Natural killer cell treated with Interleukin-12 subunit alpha and Interleukin-12 subunit beta and Interleukin-15 and Interleukin-18, amount 100 ng/mL, for 72 hours (primary cell): Measurements from ENCODE around the gene RNF207. TPM values are rescaled to one million over a fixed set of nuclear protein-coding genes. Genes with fewer than 3 reads are reported as not detected.

ENCODE experiments used
- ATAC-seq, 2 donors: fragments of 150-1000 bp; cut with Tn5 transposase in 1 of 2; sonication (Bioruptor Pico), chemical (Tn5 transposase) in 1 of 2; 2 replicates each; pipeline ENCODE4 v1.10.0; 2021
- DNase-seq: peaks from one replicate; pipeline ENCODE4 v3.0.0; 2022; ENCODE audit warnings: low spot score
- H3K27ac Mint-ChIP-seq, 2 donors: 1 replicate in 1 of 2; 2 replicates in 1 of 2; pipeline ENCODE4 v1.8.0; 2022; ENCODE audit warnings: mixed read lengths in 2 of 2, mild to moderate bottlenecking in 1 of 2, moderate library complexity in 1 of 2
- H3K27me3 Mint-ChIP-seq, 2 donors: 1 replicate in 1 of 2; 2 replicates in 1 of 2; pipeline ENCODE4 v1.8.0; 2022; ENCODE audit warnings: mixed read lengths in 2 of 2
- H3K36me3 Mint-ChIP-seq: one replicate; pipeline ENCODE4 v1.8.0; 2022; ENCODE audit warnings: mixed read lengths
- H3K4me1 Mint-ChIP-seq, 2 donors: 1 replicate in 1 of 2; 2 replicates in 1 of 2; pipeline ENCODE4 v1.8.0; 2022; ENCODE audit warnings: low read depth in 2 of 2, mixed read lengths in 2 of 2, mild to moderate bottlenecking in 1 of 2
- H3K4me3 Mint-ChIP-seq: one replicate; pipeline ENCODE4 v1.8.0; 2022; ENCODE audit warnings: mixed read lengths
- H3K9me3 Mint-ChIP-seq: 2 replicates; pipeline ENCODE4 v1.8.0; 2022; ENCODE audit warnings: mixed read lengths
- total RNA-seq, 2 donors: library from RNA; stranded (reverse); gene quantifications; one replicate each; pipeline ENCODE4 v1.2.3, GENCODE V29; 2022

The RNF207 gene
- total RNA-seq, 2 donors from 2014 or later = 4.2 to 14.2 TPM

DNA sequence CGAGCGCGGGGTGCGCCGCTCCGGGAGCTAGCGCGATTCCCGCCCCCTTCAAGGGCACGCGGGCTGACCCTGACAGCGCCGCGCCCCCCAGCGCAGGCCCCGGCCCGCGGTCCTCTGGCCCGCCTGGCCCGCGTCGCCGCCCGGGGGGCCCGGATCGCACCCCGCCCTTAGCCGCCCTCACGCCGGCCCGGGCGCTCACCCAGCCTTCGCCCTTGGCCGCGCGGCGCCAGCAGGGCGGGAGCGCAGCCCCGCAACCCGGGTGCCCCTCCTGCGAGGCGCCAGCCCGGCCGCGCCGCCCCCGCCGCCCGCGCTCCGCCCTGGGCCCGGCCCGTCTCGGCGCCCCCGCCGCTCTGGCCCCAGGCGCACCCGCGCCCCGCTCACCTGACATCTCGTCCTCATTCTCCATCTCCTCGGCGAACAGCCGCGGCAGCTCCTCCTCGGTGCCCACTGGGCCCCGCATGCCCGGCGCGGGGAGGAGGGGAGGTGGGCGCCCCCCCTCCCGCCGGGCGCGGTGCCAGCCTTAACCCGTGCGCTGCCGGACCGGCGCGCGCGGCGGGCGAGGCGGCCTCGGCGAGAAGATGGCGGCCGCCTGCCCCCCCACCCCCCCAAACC, 26.2 kb upstream of the RNF207 start:
- H3K27me3 Mint-ChIP-seq = peaks cover 25 to 34% of the 10 kb centered on the region in 2 donors
- no peak overlapping the region for H3K4me3 Mint-ChIP-seq
- ATAC-seq (no peak), DNase-seq (no peak)
- H3K36me3 Mint-ChIP-seq = peaks cover 4% of the 10 kb centered on the region
- H3K27ac Mint-ChIP-seq = no peak overlapping the region
- peaks cover 25 to 30% of the 10 kb centered on the region in 2 donors for H3K4me1 Mint-ChIP-seq
- no peaks in the 10 kb centered on the region for H3K9me3 Mint-ChIP-seq

DNA sequence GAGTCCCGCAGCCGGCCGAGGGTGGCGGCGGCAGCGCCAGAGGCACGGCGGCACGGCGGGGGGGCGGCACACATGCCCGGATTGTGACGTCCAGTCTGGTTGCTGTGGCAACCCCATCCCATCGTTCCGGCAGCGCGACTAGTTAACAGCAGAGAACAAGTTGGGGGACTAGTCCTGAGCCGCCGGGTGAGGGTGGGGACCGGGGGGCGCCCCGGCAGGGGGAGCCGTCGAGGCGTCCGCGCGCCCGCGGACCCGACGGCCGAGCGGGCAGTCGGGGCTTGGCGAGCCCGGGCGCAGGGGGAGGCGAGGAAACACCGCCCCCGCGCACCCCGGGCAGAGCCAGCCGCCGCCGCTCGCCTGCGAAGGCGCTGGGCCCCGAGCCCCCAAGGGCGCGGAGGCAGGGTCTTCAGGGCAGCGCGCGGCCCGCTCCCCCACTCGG, 25.6 kb upstream of the RNF207 start, which contains the start of gene CHD5:
CHD5 (minus strand) TSS at position 54 of the 439 bp plus-strand sequence. CDS start 298 bp downstream, outside the sequence.
- H3K36me3 Mint-ChIP-seq = peaks cover 4% of the 10 kb centered on the region
- peaks cover 25 to 34% of the 10 kb centered on the region in 2 donors for H3K27me3 Mint-ChIP-seq
- peak in 1 of 2 donors; percentile 43 for ATAC-seq
- no peak for DNase-seq
- H3K27ac Mint-ChIP-seq = no peak within 1 kb of the TSS
- H3K4me1 Mint-ChIP-seq = peaks cover 25 to 34% of the 10 kb centered on the region in 2 donors
- H3K9me3 Mint-ChIP-seq = no peaks in the 10 kb centered on the region
- peak within 1 kb of the TSS; percentile 66 for H3K4me3 Mint-ChIP-seq

DNA sequence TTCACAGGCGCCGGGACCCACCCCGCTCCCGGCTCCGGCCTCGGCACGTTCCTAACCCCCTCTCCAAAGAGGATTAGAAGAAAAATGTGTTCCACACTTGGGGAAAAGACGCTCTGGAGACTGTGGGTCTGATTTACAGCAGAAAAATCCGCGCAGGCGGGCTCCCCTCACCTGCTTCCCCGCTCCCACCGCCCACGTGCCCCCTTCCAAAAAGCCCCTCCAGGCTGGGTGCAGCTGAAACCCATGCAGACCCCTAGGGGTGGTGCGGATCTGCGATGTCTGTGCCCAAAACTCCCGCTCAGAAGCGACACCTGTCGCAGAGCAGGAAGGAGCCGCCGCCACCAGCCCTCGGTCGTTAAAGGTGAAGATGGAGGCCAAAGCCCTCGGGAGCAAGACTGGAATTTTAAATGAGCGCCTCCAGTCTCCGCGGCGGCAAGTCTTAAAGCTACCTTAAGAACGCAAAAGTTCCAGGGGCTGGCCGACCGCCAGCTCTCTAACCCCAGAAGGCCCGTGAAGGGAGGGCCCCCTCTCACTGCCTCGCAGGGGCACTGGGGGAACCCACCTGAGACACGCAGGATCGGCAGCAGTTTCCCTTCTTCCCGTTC, 25.1 kb upstream of the RNF207 start:
- Mint-ChIP-seq H3K9me3 (no peaks in the 10 kb centered on the region), H3K4me3 (peak overlapping the region; percentile 37), H3K27me3 (peaks cover 25 to 34% of the 10 kb centered on the region in 2 donors), H3K36me3 (peaks cover 6% of the 10 kb centered on the region), H3K27ac (no peak overlapping the region), H3K4me1 (peaks cover 26 to 34% of the 10 kb centered on the region in 2 donors)
- no peak for DNase-seq
- no peak for ATAC-seq

DNA sequence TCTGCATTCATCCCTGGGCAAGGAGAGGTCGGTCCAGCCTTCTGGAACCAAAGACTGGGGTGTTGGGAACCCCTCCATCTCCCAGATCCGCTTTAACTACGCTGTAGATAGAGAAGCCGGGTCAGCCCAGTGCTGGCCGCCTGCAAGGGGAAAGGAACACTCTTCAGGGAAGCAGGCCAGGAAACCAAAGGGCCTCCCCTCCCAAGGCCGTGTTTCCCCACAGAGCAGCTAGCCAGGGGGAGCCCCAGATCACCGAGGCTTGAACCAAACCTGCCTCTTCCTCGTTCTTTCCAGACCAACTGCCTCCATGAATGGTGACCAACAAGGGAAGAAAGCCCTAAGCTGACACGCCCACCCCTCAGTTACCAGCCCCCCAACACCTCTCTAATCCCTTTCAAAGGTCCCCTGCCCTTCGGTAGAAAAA, 24.6 kb upstream of the RNF207 start:
- Mint-ChIP-seq H3K27me3 (peaks cover 25 to 34% of the 10 kb centered on the region in 2 donors), H3K4me1 (peaks cover 28 to 34% of the 10 kb centered on the region in 2 donors), H3K4me3 (peak overlapping the region; percentile 37), H3K9me3 (no peaks in the 10 kb centered on the region), H3K36me3 (peaks cover 11% of the 10 kb centered on the region), H3K27ac (no peak overlapping the region)
- no peak for ATAC-seq
- no peak for DNase-seq

DNA sequence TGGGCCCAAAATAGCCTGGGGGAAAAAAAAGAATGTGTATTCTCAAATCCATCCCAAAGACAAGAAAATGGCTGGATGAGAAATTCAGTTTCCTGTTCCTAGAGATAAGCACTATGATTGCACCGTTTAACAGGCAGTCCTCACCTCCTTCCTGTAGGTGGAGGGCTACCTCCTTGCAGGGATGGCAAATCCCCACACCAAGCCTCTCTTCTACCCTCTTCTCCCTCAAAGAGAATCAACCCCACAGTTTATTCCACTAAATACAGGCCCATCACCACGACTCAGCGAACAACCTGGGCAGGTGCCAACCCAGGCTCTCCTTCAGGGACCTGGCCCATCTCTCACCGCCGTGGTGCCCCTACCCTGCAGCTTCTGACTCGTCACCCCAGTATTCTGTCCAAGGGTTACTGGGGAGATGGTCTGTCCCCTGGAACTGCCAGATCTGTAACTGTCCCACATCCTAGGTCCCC, 22.4 kb upstream of the RNF207 start:
- DNase-seq = no peak
- ATAC-seq = no peak
- peaks cover 17% of the 10 kb centered on the region in 2 donors for H3K27me3 Mint-ChIP-seq
- no peak overlapping the region for H3K4me3 Mint-ChIP-seq
- peaks cover 27 to 28% of the 10 kb centered on the region in 2 donors for H3K4me1 Mint-ChIP-seq
- H3K27ac Mint-ChIP-seq = no peak overlapping the region
- H3K9me3 Mint-ChIP-seq = no peaks in the 10 kb centered on the region
- peaks cover 12% of the 10 kb centered on the region for H3K36me3 Mint-ChIP-seq

DNA sequence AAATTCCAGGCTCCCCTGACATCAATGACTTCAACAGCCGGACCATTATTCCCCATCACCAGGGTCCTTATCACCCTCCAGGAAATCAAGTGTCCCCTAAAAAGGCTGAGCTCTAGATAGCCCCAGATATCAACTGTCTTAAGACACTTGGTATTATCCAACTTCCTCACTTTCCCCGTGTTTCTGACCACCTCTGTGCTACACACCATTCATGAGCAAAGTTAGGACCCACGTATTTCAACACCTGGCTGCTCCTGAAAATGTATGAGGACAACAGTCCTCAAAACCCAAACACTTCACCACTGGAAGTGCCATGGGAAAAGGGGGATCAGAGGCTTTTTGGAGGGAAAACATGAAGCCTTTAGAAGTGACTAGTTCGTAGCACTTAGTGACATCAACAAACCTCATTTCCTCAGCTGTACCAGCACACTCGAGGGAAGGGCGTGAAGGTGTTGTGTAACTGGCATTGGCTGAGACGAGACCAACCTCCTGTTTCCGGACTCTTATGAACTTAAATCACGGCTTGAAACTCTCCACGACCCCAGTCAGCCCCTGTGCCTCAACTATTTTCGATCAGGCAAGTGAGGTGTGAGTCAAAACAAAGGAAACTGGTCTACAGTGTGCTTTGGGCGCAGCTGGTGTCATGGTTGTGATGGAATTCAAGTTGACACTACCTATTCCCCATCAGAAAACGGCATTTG, 21.7 kb upstream of the RNF207 start:
- Mint-ChIP-seq H3K27ac (no peak overlapping the region), H3K36me3 (peaks cover 12% of the 10 kb centered on the region), H3K4me3 (peak overlapping the region; percentile 4), H3K27me3 (peaks cover 13 to 14% of the 10 kb centered on the region in 2 donors), H3K9me3 (no peaks in the 10 kb centered on the region), H3K4me1 (peaks cover 28 to 33% of the 10 kb centered on the region in 2 donors)
- no peak for DNase-seq
- ATAC-seq = no peak

DNA sequence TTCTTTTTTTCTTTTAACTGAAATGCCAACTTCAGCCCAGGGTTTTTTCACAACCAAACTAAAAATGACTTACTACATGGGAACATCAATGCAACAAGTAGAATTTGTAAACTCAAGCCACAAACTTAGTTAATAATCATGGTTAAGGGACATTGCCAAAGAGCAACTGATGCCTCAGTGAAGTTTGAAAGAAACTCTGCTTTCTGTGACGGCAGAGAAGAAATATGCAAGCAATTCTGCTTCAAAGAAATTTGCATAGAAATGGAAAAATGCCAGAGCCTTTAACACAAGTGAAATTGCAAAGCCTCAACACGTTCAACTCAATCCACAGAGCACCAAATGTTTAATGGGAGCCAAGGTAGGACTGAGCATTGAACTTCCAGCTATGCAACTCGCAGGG, 20.8 kb upstream of the RNF207 start:
- Mint-ChIP-seq H3K4me1 (peaks cover 28 to 37% of the 10 kb centered on the region in 2 donors), H3K27ac (no peak overlapping the region), H3K4me3 (no peak overlapping the region), H3K9me3 (no peaks in the 10 kb centered on the region), H3K36me3 (peaks cover 12% of the 10 kb centered on the region), H3K27me3 (peaks cover 13 to 14% of the 10 kb centered on the region in 2 donors)
- no peak for ATAC-seq
- DNase-seq = no peak

DNA sequence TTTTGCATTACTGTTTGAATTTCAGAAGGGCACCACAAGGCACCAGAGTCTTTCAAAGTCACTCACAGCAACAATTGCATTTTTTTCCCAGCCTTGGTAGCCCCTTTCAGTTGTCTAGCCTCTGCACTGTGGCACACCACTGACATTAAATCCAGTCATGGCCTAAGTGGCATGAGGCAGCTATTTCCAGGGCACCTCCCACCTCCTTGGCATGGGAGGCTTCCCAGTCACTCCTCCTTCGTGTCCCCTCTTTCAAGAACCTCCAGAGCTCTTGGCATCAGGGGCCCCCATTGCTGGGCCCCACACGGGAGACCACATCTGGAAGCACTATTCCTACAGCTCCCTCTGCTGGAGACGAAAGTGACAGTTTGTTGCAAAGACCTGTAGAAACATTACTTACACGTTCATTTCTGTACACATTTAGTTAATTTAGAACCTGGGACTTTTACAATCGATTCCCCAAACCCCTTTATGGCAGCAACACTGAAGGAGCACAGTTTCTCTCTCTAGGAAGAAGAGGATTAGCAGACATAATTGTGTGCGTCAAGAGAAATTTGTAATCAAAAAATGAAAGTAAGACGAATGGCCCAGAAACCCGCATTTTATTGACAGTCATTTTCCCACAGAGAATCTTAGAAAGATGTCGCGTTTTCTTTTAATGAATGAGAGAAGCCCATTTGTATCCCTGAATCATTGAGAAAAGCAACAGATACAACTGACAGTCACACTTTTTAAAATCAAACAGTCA, 20.1 kb upstream of the RNF207 start:
- Mint-ChIP-seq H3K36me3 (peaks cover 12% of the 10 kb centered on the region), H3K27ac (peak overlapping the region in 1 of 2 donors; percentile 29), H3K27me3 (peaks cover 12% of the 10 kb centered on the region in 2 donors), H3K4me3 (no peak overlapping the region), H3K9me3 (no peaks in the 10 kb centered on the region), H3K4me1 (peaks cover 27 to 39% of the 10 kb centered on the region in 2 donors)
- no peak for DNase-seq
- no peak for ATAC-seq

DNA sequence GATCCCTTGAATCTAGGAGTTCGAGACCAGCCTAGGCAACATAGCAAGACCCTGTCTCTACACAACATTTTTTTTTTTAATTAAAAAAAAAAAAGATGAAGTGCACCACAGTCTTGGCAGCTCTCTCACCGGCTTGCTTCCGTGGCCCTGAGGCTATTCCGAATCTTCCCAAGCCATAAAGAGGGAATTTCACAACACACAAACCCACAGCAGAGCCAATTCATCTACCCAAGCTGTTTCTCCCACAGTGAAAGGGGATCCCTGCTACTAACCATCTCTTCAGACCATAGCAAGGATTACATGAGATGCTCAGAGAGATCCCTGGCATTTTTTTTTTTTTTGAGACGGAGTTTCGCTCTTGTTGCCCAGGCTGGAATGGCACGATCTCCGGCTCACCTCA, 17.5 kb upstream of the RNF207 start:
- Mint-ChIP-seq H3K27me3 (no peaks in the 10 kb centered on the region), H3K27ac (peak overlapping the region in 1 of 2 donors; percentile 32), H3K36me3 (peaks cover 19% of the 10 kb centered on the region), H3K9me3 (no peaks in the 10 kb centered on the region), H3K4me3 (no peak overlapping the region), H3K4me1 (peaks cover 16 to 30% of the 10 kb centered on the region in 2 donors)
- ATAC-seq = no peak
- DNase-seq = no peak

DNA sequence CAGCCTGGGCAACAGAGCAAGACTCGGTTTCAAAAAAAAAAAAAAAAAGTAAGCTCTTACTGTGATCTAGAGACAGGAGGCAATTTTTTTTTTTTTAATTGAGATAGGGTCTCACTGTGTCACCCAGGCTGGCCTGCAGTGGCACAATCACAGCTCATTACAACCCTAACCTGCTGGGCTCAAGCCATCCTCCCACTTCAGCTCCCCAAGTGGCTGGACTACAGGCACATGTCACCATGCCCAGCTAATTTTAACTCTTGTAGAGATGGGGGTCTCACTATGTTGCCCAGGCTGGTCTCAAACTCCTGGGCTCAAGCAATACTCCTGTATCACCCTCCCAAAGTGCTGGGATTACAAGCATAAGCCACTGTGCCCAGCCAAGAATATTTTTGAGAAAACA, 14.0 kb upstream of the RNF207 start:
- Mint-ChIP-seq H3K27me3 (no peaks in the 10 kb centered on the region), H3K4me1 (peaks cover 10 to 25% of the 10 kb centered on the region in 2 donors), H3K27ac (no peak overlapping the region), H3K4me3 (no peak overlapping the region), H3K9me3 (no peaks in the 10 kb centered on the region), H3K36me3 (peaks cover 17% of the 10 kb centered on the region)
- DNase-seq = no peak
- no peak for ATAC-seq

DNA sequence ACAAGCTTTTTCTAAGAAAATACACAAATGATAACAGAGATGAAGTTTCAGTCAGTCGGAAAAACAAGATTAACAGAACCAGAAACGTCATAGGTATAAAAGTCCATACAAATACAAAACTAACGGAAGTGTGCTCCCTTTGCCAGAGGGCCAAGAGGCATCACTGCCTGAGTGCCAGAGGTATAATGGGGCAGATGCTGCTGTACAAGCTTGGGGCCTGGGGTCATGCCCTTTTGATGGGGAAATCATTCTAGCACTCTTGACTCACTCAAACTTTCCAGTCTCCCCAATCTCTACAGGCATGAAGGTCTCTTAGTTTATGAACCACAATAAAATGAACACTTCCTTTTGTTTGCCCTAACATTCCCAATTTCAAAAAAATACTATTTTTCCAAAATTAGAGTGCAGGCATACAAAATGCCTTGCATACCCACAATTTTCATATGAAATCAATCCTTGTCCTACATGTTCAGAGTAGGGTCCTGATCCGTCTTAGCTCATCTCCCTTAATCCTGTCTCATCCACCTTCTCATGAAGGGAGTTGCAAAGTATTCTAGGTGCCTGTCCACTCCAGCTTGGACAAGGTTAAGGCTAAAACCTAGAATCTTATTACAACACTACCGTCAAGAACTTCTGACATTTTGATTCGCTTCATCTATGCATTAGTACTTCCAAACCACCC, 8.0 kb upstream of the RNF207 start:
- H3K4me3 Mint-ChIP-seq = peak overlapping the region; percentile 96
- H3K9me3 Mint-ChIP-seq = no peaks in the 10 kb centered on the region
- no peaks in the 10 kb centered on the region for H3K27me3 Mint-ChIP-seq
- peak overlapping the region; percentile 83 to 85 for H3K27ac Mint-ChIP-seq
- DNase-seq (no peak), ATAC-seq (no peak)
- peaks cover 30% of the 10 kb centered on the region for H3K36me3 Mint-ChIP-seq
- peaks cover 35 to 45% of the 10 kb centered on the region in 2 donors for H3K4me1 Mint-ChIP-seq

DNA sequence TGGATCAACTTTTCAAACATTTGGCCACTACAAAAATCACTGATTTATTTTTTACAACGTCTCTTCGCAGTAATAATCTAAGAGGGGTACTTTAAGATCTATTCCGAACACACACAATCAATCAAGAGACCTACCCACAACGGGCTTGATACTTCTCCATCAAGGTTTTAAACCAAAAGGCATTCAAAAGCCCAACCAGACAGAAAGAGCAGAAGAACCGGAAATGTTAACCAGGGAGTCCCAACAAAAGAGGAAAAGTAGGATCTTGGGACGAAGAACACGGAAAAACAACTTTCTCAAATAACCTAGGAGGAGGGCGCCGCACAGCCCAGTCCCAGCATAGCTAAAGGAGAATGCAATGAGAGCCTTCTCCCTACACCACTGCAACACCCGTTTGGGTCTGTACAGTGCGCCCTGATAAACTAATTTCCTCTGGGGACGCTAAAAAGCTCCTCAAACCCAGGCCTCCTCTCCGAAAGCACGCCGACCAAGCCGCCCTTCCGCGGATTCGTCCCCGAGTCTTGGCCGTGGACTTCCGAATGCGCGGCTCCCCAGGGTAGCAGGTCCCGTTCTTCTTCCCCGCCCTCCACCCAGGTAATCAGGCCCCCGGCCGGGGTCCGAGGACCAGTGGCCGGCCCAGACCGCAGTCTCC, 7.1 kb upstream of the RNF207 start:
- Mint-ChIP-seq H3K27me3 (no peaks in the 10 kb centered on the region), H3K36me3 (peaks cover 27% of the 10 kb centered on the region), H3K4me1 (peaks cover 34 to 45% of the 10 kb centered on the region in 2 donors), H3K4me3 (peak overlapping the region; percentile 96), H3K27ac (peak overlapping the region; percentile 83 to 85), H3K9me3 (no peaks in the 10 kb centered on the region)
- no peak for DNase-seq
- ATAC-seq = peak; percentile 28 to 48
